ENCODE results near the gene FAM149B1.

Gene FAM149B1

GRCh38 chr10:73225518-73225917 lies 57.6 kb downstream of the FAM149B1 start:
- H3K4me3 ChIP-seq (ENCODE audit: low read depth, low read length) = no peak overlapping the region
- TF ChIP-seq CTCF (IDR thresholded peaks at IDR 0.05; ENCODE audit: low read depth, low read length) = no peak
- TF ChIP-seq POLR2A (IDR thresholded peaks at IDR 0.05; ENCODE audit: extremely low read depth, insufficient read length) = no peak
- no peak for TF ChIP-seq MYC (IDR thresholded peaks at IDR 0.05; ENCODE audit: low read depth, low read length)
- no peak for TF ChIP-seq MAX (IDR thresholded peaks at IDR 0.05; ENCODE audit: low read depth, low read length)
- DNase-seq (ENCODE audit: low read depth) = no peak

- H3K4me3 ChIP-seq (ENCODE audit: low read depth, low read length) = no peak overlapping the region
- DNase-seq (ENCODE audit: low read depth) = no peak
- TF ChIP-seq MAX (IDR thresholded peaks at IDR 0.05; ENCODE audit: low read depth, low read length) = no peak
- no peak for TF ChIP-seq CTCF (IDR thresholded peaks at IDR 0.05; ENCODE audit: low read depth, low read length)
- no peak for TF ChIP-seq POLR2A (IDR thresholded peaks at IDR 0.05; ENCODE audit: extremely low read depth, insufficient read length)
- no peak for TF ChIP-seq MYC (IDR thresholded peaks at IDR 0.05; ENCODE audit: low read depth, low read length)
Observed at GRCh38 chr10:73226663-73227062, 58.7 kb downstream of the FAM149B1 start.

- H3K4me3 ChIP-seq (ENCODE audit: low read depth, low read length) = no peak overlapping the region
- TF ChIP-seq CTCF (IDR thresholded peaks at IDR 0.05; ENCODE audit: low read depth, low read length) = no peak
- no peak for TF ChIP-seq POLR2A (IDR thresholded peaks at IDR 0.05; ENCODE audit: extremely low read depth, insufficient read length)
- peak; percentile 66 for TF ChIP-seq MYC (IDR thresholded peaks at IDR 0.05; ENCODE audit: low read depth, low read length)
- TF ChIP-seq MAX (IDR thresholded peaks at IDR 0.05; ENCODE audit: low read depth, low read length) = peak; percentile 56; the same call in 1 of the 2 replicates
- DNase-seq (ENCODE audit: low read depth) = peak; percentile 61
Observed at GRCh38 chr10:73228247-73228646, 60.3 kb downstream of the FAM149B1 start.

GRCh38 chr10:73229567-73229966 lies 61.6 kb downstream of the FAM149B1 start:
- DNase-seq (ENCODE audit: low read depth) = peak; percentile 48
- TF ChIP-seq MAX (IDR thresholded peaks at IDR 0.05; ENCODE audit: low read depth, low read length) = no peak
- TF ChIP-seq POLR2A (IDR thresholded peaks at IDR 0.05; ENCODE audit: extremely low read depth, insufficient read length) = no peak
- no peak overlapping the region for H3K4me3 ChIP-seq (ENCODE audit: low read depth, low read length)

- no peak overlapping the region for H3K4me3 ChIP-seq (ENCODE audit: low read depth, low read length)
- TF ChIP-seq CTCF (IDR thresholded peaks at IDR 0.05; ENCODE audit: low read depth, low read length) (peak; percentile 41), MYC (IDR thresholded peaks at IDR 0.05; ENCODE audit: low read depth, low read length) (no peak)
- DNase-seq (ENCODE audit: low read depth) = peak; percentile 51
Observed at GRCh38 chr10:73232887-73233286, 65.0 kb downstream of the FAM149B1 start.

GRCh38 chr10:73233883-73234282 lies 66.0 kb downstream of the FAM149B1 start:
- TF ChIP-seq MAX (IDR thresholded peaks at IDR 0.05; ENCODE audit: low read depth, low read length) = no peak
- TF ChIP-seq POLR2A (IDR thresholded peaks at IDR 0.05; ENCODE audit: extremely low read depth, insufficient read length) = no peak
- TF ChIP-seq CTCF (IDR thresholded peaks at IDR 0.05; ENCODE audit: low read depth, low read length) = no peak
- TF ChIP-seq MYC (IDR thresholded peaks at IDR 0.05; ENCODE audit: low read depth, low read length) = no peak
- no peak for DNase-seq (ENCODE audit: low read depth)
- no peak overlapping the region for H3K4me3 ChIP-seq (ENCODE audit: low read depth, low read length)

All from NB4 (cell line).